ENCODE results near the gene SHC3.

- TF ChIP-seq SIN3A (IDR thresholded peaks at IDR 0.05; ENCODE audit: borderline replicate concordance, insufficient read depth, low read length) (no peak), POLR2AphosphoS5 (IDR thresholded peaks at IDR 0.05; ENCODE audit: low read depth, low read length) (no peak), REST (IDR thresholded peaks at IDR 0.05; ENCODE audit: insufficient read depth in 1 of 2, low read depth in 2 of 2, low read length in 2 of 2) (no peak), TAF1 (IDR thresholded peaks at IDR 0.05; ENCODE audit: borderline replicate concordance, insufficient read depth, low read length) (no peak)
These were observed 188.4 kb downstream of the SHC3 start for GRCh38 chr9:88990041-88990728.
